Measurements from ENCODE around the gene KRTAP4-9. TPM values are rescaled to one million over a fixed set of nuclear protein-coding genes. Genes with fewer than 3 reads are reported as not detected.
"Not testable (repeated sequence)": the region's sequence is repeated elsewhere in the genome, so short reads cannot be mapped to it uniquely, and the experiment has no call there.

The KRTAP4-9 gene
- total RNA-seq, 2 donors from 2014 or later: not detected

DNA sequence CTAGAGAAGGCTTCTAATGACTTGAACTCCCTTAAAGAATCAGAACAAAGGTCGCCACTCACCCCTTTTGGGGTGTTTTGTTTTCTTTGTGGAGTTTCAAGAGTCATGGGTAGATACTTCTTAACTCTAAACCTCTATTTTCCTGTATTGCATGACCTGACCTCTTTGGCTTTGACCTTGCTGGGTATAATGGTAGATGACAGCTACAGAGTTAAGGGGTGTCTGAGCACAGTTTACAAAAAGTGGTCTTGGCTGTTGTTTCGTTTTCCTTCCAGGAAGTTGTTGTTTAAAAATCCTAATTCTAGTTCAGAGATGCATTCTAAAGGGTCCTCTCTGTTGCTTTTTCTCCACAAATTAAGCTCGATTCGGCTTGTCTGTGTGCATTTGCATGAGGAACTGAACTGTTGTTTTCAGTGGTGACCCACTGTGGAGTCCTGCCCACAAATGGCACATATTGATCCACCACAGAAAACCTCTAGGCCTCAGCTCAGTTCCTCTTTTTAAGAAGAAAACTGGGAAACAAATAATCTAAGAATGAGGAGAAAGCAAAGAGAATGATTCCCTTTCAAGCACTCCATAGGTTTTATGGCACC, 16.3 kb upstream of the KRTAP4-9 start:
- DNase-seq; ATAC-seq; intact Hi-C loops (cut with DNase I, micrococcal nuclease): not testable (repeated sequence)

DNA sequence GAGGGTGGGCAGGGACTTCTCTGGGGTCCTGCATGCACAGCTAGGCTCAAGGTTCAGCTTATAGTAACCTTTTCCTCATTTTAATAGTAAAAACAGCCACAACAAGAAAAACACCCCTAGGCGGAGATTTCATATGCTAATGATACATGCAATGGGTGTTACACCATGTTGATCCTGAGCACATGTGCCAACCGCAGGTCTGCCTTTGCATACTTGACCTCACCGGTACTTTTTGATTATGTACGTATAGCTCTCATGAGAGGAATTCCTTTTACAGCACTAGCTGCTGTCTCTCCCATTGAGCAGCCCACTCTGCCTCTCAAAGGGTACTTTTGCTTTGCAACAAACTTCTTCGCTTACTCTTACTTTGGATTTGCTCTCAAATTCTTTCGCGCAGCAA, 9.1 kb upstream of the KRTAP4-9 start:
- no peak for ATAC-seq
- intact Hi-C loops (cut with DNase I, micrococcal nuclease): no loop called here
- no peak for DNase-seq

DNA sequence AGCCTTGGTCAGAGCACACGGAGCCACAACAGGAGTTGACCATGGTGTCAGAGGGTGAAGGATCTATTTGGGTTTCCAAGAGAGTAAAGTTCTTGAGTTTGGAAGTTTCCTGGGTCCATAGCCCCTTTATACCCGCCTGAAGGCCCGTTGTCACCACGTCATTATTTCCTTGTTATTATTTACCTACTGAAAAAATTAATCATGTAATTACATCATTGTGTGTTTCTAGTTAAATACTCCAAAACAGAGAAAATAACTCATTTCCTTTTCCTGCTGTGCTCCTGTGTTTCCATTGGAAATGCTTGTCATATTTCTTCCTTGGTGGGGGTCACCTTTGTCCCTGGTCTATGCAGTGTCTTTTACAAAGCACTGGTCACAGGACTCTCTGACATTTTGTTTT, 7.1 kb upstream of the KRTAP4-9 start, which contains the start of gene KRTAP4-8:
Gene KRTAP4-8, minus strand, starts transcription at position 101 of the 400 bp plus-strand sequence. Its CDS starts 58 bp downstream, at position 43.
- DNase-seq (no peak), ATAC-seq (no peak)
- intact Hi-C loops (cut with DNase I, micrococcal nuclease): no loop called here

DNA sequence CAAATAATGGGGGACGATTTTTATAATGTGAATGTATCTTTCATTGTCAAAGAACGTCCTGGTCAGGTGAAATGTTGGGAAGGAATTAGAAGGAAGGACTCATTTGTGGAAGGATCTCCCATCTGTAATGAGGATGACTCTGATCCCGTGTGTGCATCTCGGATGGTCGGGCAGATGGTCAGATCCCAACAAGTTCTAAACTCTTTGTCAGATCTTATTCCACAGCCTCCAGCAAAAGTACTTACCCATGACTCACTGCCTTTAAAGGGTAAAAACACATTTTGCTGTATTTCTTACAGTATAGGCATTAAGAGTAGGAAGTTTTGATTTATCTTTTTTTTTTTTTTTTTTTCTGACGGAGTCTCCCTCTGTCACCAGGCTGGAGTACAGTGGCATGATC, 6.7 kb upstream of the KRTAP4-9 start:
- ATAC-seq (no peak), DNase-seq (no peak)
- intact Hi-C loops (cut with DNase I, micrococcal nuclease): no loop called here

DNA sequence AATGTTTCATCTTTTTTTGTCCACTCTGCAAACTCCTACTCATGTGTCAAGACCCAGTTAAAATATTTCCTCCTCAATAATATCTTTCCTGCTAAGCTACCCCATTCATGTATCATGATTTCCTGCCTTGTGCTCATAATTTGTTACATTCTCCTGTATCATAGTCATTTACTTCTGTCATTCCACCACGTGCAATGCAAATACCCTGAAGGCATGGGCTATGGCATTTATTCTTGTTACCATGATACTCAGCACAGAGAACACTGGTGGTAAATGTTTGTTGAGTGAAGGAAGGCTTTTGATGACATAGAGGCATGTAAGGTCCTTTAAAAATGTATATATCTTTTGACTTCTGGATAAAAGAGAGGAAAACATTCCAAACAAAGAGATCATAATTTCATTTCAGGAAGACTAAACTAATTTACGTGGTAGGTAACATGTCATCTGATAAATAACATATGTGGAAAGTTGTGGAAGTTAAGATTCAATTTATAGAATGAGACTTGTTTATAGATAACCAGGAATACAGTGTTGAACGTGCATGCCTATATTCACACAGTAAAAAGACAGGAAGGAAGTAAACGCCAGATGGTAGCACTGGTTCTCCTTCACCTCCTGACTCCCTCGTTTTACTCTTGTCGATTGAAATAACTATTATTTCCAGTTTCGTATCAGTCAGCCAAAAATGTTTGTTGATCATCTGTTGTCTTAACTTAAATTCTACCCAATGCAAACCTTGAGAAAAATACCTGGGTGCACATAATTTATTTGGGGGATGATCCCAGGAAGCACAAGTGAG, 5.3 kb upstream of the KRTAP4-9 start:
- DNase-seq; ATAC-seq; intact Hi-C loops (cut with DNase I, micrococcal nuclease): not testable (repeated sequence)

DNA sequence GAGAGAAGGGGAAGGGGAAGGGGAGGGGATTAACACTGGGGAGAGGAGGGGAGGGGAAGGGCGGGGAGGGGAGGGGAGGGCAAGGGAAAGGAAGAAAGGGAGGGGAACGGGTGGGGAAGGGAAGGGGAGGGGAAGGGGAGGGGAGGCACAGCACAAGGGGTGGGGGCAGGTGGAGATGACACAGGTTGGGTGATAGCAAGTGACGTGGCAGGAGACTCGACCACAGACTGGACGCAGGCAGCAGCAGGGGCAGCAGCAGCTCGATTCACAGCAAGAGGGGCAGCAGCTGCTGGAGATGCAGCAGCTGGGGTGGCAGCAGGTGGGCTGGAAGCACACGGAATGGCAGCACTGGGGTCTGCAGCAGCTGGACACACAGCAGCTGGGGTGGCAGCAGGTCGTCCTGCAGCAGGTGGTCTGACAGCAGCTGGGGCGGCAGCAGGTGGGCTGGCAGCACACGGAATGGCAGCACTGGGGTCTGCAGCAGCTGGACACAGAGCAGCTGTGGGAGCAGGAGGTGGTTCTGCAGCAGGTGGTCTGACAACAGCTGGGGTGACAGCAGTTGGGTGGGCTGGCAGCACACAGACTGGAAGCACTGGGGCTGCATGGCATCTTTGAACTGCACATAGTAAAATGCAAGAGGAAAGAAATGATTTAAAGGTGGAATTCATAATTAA, 3.5 kb upstream of the KRTAP4-9 start, which contains the start of gene KRTAP4-16:
Gene KRTAP4-16, minus strand, starts transcription at position 624 of the 674 bp plus-strand sequence. Its CDS starts 0 bp downstream, at position 624.
- ATAC-seq: no peak
- DNase-seq: no peak
- intact Hi-C loops (cut with DNase I, micrococcal nuclease): no loop called here

DNA sequence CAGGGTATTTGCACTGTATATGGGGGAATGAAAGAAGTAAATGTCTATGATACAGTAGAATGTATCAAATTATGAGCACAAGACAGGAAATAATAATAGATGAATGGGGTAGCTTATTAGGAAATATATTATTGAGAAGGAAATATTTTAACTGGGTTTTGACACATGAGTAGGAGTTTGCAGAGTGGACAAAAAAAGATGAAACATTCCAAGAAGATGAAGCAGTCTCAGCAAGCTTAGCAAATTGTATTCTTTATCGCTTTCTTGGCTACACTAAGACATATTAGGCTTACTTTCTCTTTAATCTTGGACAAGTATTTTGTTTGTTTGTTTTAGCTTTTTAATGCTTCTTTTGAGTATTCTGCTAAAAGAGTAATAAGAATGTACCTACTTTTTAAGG, 1.3 kb upstream of the KRTAP4-9 start:
- intact Hi-C loops (cut with DNase I, micrococcal nuclease): no loop called here
- no peak for ATAC-seq

DNA sequence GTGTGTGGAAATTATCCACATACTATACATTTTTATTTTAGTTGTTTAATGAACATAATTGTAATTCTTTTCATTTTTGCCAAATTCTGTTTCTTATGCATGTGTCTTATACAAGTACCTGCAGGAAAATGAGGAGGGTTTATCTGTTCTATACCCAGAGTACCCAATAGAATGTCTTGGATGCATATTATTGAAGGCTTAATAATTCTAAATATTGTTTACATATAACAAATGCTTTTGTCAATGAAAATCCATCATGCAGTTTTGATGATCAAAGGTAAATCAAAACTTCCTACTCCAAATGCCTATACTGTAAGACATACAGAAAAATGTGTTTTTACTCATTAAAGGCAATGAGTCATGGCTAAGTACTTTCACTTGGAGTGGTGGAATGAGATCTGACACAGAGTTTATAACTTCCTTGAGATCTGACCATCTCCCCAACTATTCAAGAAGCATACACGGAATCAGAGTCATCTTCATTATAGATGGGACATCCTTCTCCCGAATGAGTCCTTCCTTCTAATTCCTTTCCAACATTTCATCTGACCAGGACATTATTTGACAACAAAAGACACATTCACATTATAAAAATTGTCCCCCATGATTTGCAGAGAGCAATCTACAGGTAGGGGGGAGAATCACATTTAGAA, 677 bp upstream of the KRTAP4-9 start:
- intact Hi-C loops (cut with DNase I, micrococcal nuclease); DNase-seq; ATAC-seq: not testable (repeated sequence)

More for the DNA sequence above, 1.3 kb upstream of the KRTAP4-9 start:
- no peak for DNase-seq

DNA sequence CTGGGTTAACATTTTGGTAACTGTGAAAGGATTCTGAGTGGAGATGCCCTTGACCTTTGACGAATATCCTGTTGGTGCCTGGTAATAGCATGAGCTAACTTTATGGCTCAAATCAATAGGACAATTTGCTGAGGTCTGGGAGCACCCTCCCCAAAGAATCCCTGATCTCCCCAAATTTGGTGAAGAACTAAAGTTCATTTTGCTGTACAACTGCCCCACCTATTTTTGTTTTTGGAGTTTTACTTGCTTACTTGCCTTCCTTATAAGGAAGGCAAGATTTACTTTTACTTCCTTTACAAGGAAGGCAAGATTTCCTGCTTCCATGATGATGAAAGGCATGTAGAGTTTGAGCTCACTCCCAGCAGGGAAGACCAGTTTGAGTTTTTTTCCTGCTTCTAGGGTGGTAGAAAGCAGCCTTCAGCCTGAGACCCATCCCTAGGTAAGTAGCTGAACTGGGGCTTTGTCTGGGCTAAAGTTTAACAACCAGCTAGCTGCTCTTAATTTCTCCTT, 2.8 kb downstream of the KRTAP4-9 start:
- DNase-seq: no peak
- intact Hi-C loops (cut with DNase I, micrococcal nuclease): no loop called here
- ATAC-seq: no peak

DNA sequence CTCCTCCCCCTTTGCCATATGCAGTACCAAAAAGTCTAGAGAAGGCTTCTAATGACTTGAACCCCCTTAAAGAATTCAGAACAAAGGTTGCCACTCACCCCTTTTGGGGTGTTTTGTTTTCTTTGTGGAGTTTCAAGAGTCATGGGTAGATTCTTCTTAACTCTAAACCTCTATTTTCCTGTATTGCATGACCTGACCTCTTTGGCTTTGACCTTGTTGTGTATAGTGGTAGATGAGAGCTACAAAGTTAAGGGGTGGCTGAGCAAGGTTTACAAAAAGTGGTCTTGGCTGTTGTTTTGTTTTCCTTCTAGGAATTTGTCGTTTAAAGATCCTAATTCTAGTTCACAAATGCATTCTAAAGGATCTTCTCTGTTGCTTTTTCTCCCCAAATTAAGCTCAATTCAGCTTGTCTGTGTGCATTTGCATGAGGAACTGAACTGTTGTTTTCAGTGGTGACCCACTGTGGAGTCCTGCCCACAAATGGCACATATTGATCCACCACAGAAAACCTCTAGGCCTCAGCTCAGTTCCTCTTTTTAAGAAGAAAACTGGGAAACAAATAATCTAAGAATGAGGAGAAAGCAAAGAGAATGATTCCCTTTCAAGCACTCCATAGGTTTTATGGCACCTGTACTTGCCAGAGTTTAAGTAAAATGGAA, 3.7 kb downstream of the KRTAP4-9 start:
- DNase-seq; intact Hi-C loops (cut with DNase I, micrococcal nuclease); ATAC-seq: not testable (repeated sequence)

DNA sequence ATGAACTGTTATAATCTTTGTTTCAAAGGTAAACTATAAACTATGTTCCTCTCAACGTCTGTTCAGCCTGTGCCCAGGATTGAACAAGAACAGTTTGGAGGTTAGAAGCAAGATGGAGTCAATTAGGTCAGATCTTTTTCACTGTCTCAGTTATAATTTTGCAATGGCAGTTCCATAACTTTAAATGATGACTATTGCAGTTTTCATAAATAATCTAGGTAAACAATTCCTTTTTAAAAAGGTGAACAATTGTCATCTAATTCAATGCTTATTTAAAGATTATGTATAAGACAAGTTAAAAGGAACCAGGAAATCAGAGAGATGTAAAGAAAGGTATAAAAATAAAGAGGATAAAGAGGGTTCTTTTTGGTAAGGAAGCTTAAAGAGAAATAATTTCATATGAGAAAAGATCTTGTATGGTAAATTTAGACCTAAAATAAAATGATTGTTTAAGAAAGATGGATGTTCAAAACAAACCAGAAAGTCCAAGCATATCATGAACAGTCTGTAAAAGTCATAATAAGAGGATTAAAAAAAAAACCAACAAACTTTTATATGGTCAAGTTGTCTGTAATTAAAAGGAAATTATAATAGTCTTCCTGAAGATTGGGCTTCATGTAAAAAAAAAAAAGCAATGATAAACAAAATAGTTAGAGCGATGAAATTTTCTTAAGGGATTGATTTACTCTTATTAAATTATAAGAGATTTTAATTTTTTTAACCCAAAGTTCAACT, 6.1 kb downstream of the KRTAP4-9 start:
- intact Hi-C loops (cut with DNase I, micrococcal nuclease): no loop called here
- DNase-seq: no peak
- ATAC-seq: no peak

DNA sequence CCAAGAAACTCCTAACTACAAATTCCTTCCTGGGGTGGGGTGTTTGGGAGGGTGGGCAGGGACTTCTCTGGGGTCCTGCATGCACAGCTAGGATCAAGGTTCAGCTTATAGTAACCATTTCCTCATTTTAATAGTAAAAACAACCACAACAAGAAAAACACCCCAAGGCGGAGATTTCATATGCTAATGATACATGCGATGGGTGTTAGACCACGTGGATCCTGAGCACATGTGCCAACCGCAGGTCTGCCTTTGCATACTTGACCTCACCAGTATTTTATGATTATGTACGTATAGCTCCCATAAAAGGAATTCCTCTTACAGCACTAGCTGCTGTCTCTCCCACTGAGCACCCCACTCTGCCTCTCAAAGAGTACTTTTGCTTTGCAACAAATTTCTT, 11.1 kb downstream of the KRTAP4-9 start:
- no peak for DNase-seq
- no peak for ATAC-seq
- intact Hi-C loops (cut with DNase I, micrococcal nuclease): no loop called here

DNA sequence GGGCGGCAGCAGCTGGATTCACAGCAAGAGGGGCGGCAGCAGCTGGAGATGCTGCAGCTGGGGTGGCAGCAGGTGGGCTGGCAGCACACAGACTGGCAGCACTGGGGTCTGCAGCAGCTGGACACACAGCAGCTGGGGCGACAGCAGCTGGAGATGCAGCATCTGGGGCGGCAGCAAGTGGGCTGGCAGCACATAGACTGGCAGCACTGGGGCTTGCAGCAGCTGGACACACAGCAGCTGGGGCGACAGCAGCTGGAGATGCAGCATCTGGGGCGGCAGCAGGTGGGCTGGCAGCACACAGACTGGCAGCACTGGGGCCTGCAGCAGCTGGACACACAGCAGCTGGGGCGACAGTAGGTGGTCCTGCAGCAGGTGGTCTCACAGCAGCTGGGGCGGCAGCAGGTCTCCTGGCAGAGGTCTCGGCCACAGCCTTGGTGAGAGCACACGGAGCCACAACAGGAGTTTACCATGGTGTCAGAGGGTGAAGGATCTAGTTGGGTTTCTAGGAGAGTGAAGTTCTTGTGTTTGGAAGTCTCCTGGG, 12.7 kb downstream of the KRTAP4-9 start, which contains the start of gene KRTAP4-11:
Gene KRTAP4-11, minus strand, starts transcription at position 528 of the 541 bp plus-strand sequence. Its CDS starts 58 bp downstream, at position 470.
- intact Hi-C loops (cut with DNase I, micrococcal nuclease); DNase-seq; ATAC-seq: not testable (repeated sequence)

DNA sequence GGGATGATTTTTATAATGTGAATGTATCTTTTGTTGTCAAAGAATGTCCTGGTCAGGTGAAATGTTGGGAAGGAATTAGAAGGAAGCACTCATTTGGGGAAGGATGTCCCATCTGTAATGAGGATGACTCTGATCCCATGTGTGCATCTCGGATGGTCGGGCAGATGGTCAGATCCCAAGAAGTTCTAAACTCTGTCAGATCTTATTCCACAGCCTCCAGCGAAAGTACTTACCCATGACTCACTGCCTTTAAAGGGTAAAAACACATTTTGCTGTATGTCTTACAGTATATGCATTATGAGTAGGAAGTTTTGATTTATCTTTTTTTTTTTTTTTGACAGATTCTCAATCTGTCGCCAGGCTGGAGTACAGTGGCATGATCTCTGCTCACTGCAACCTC, 13.5 kb downstream of the KRTAP4-9 start:
- intact Hi-C loops (cut with DNase I, micrococcal nuclease): no loop called here
- ATAC-seq: no peak
- DNase-seq: no peak

DNA sequence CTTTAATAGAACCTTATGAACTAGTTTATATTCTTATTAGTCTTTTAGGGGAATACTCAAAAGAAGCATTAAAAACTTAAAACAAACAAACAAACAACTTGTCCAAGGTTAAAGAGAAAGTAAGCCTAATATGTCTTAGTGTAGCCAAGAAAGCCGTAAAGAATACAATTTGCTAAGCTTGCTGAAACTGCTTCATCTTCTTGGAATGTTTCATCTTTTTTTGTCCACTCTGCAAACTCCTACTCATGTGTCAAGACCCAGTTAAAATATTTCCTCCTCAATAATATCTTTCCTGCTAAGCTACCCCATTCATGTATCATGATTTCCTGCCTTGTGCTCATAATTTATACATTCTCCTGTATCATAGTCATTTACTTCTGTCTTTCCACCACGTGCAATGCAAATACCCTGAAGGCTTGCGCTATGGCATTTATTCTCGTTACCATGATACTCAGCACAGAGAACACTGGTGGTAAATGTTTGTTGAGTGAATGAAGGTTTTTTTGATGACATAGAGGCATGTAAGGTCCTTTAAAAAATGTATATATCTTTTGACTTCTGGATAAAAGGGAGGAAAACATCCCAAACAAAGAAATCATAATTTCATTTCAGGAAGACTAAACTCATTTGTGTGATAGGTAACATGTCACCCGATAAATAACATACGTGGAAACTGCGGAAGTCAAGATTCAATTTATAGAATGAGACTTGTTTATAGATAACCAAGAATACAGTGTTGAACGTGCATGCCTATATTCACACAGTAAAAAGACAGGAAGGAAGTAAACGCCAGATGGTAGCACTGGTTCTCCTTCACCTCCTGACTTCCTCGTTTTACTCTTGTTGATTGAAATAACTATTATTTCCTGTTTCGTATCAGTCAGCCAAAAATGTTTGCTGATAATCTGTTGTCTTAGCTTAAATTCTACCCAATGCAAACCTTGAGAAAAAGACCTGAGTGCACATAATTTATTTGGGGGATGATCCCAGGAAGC, 14.8 kb downstream of the KRTAP4-9 start:
- ATAC-seq; DNase-seq; intact Hi-C loops (cut with DNase I, micrococcal nuclease): not testable (repeated sequence)

DNA sequence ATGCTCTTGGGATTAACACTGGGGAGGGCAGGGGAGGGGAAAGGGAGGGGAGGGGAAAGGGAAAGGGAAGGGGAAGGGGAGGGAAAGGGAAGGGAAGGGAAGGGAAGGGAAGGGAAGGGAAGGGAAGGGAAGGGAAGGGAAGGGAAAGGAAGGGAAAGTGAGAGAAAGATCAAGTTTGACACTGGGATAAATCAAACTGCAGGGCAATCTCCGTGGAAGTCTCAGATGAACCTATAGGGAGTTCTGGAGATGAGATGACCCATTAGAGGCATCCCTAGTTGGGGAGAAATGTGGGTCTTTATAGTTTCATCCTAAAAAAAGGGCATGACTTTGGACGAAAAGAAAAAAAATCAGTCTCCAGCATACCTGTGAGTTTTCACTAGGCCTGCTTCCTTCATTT, 16.6 kb downstream of the KRTAP4-9 start:
- DNase-seq: no peak
- intact Hi-C loops (cut with DNase I, micrococcal nuclease): no loop called here
- no peak for ATAC-seq
